Measurements from ENCODE around the gene RAB27A. TPM values are rescaled to one million over a fixed set of nuclear protein-coding genes. Genes with fewer than 3 reads are reported as not detected.

The RAB27A gene
- total and polyA plus RNA-seq, 2 experiments from 2014 or later: 3.2 to 5.8 TPM

DNA sequence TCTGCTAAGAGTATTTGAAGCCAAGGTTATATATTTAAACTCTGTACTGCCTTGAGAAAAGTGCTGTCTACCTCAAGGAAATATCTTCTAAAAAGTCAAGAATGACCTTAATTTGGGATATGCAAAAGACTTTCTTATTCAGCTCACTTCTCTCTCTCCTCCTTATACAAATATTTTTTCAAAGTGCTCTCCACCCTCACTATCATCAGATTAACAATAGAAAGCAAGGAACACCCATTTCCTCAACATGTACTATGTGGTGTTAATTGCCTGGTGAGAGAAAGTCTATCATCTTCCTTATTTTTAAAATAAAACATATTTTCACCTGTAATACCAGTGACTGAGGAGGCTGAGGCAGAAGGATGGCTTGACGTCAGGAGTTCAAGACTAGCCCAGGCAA is 48.4 kb downstream of the RAB27A start (continued):
- TF ChIP-seq CTCF (conservative IDR thresholded peaks at IDR 0.05; ENCODE audit: low read depth in 2 of 2) (no peak), POLR2AphosphoS5 (IDR thresholded peaks at IDR 0.05; ENCODE audit: low read depth) (no peak), JUNB (IDR thresholded peaks at IDR 0.05; ENCODE audit: unreplicated experiment) (no peak)
- TF ChIP-seq, protein P1, sequence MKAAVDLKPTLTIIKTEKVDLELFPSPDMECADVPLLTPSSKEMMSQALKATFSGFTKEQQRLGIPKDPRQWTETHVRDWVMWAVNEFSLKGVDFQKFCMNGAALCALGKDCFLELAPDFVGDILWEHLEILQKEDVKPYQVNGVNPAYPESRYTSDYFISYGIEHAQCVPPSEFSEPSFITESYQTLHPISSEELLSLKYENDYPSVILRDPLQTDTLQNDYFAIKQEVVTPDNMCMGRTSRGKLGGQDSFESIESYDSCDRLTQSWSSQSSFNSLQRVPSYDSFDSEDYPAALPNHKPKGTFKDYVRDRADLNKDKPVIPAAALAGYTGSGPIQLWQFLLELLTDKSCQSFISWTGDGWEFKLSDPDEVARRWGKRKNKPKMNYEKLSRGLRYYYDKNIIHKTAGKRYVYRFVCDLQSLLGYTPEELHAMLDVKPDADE (IDR thresholded peaks at IDR 0.05): no peak

DNA sequence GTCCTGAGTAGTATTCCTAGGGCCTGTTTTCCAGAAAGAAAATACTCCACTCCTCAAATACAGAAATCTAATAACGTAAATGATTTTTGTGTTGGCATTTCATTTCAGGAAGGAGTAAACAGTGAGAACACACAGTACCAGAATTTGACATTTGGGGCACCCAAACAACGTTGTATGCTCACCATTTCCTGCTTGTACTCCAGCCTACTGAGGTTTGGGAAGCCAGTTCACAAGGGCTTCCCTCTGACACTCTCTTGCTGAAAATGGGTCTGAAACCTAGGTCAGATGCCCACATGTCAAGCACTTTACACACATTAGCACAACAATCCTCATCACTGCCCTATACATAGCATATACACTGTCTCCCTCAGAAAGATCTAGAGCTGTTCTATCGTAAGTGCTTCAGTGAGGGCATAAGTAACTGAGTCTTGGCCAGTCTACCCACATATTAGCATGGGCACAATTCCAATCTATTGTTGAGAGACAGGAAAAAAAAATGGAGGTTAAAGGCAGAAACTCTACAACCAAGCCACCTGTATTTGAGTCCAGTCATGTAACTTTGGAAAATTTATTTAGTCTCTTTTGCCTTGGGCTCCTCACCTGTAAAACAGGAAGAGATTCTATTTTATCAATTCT is 49.4 kb downstream of the RAB27A start:
- no peaks in the 10 kb centered on the region for H3K27me3 ChIP-seq (ENCODE audit: insufficient read depth)
- ATAC-seq (no peak), DNase-seq (ENCODE audit: low spot score) (no peak)
- H3K9me2 ChIP-seq (ENCODE audit: insufficient read depth): no peaks in the 10 kb centered on the region
- no peak overlapping the region for H3K27ac ChIP-seq (ENCODE audit: low read depth)
- no peak overlapping the region for H3K4me2 ChIP-seq
- no peaks in the 10 kb centered on the region for H3K36me3 ChIP-seq (ENCODE audit: insufficient read depth)
- TF ChIP-seq POLR2AphosphoS5 (IDR thresholded peaks at IDR 0.05; ENCODE audit: low read depth): no peak
- no peaks in the 10 kb centered on the region for H3F3A ChIP-seq (replicated peaks; ENCODE audit: low read depth)
- H3K9me3 Mint-ChIP-seq: no peaks in the 10 kb centered on the region
- peaks cover 1% of the 10 kb centered on the region for H3K27me3 Mint-ChIP-seq (ENCODE audit: insufficient read depth, low read depth, poor library complexity)
- no peaks in the 10 kb centered on the region for H3K36me3 Mint-ChIP-seq (ENCODE audit: low read depth)
- no peaks in the 10 kb centered on the region for H3K79me2 ChIP-seq (replicated peaks; ENCODE audit: insufficient read depth)
- no peak overlapping the region for H3K27ac Mint-ChIP-seq
- no peak overlapping the region for H2AFZ ChIP-seq
- no peak overlapping the region for H3K4me3 ChIP-seq
- no peak overlapping the region for H3K4me3 Mint-ChIP-seq
- H3K4me1 Mint-ChIP-seq: no peaks in the 10 kb centered on the region; the same call in 2 of the 3 replicates
- H3K4me1 ChIP-seq (ENCODE audit: insufficient read depth): 0 out of 2 replicates have a peak, but pooled peaks cover 3% of the 10 kb centered on the region
- H4K20me1 ChIP-seq (replicated peaks; ENCODE audit: insufficient read depth): no peaks in the 10 kb centered on the region

DNA sequence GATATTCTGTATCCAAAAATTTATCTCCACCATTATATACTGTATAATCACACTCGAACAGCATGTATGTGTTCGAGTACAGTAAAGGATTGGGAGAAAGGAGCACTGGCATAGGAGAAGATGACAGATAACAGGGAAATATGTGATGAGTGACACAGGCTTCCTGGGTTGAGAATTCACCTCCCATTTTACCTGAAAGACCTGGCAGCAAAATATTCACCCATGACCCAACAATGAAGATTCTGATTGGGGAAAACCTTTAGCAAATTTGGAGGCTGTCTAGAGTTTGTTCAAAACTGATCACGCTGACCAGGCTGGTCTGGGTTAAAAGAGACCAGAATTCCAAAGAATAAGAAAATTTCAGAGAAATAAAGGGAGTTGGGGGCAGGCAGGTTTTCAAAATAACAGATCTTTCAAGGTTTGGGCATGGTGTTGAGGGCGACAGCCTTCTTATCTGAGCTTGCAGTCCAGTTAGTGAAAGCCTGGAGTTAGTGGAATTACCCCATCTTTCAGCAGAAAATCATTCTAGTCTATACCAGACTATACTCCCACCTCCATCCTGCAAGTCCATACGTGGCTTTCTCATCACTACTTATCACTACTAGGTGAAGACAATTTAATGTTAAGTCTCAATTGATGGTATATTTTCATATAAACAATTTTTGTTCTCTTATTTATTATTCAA is 50.0 kb downstream of the RAB27A start:
- Histone ChIP-seq H3K27me3 (ENCODE audit: insufficient read depth) (no peaks in the 10 kb centered on the region), H3K79me2 (replicated peaks; ENCODE audit: insufficient read depth) (no peaks in the 10 kb centered on the region), H3K27ac (ENCODE audit: low read depth) (no peak overlapping the region), H3K36me3 (ENCODE audit: insufficient read depth) (no peaks in the 10 kb centered on the region), H3K4me3 (no peak overlapping the region), H3K9me2 (ENCODE audit: insufficient read depth) (no peaks in the 10 kb centered on the region), H3K4me1 (ENCODE audit: insufficient read depth) (0 out of 2 replicates have a peak, but pooled peaks cover 3% of the 10 kb centered on the region), H3F3A (replicated peaks; ENCODE audit: low read depth) (no peaks in the 10 kb centered on the region), H4K20me1 (replicated peaks; ENCODE audit: insufficient read depth) (no peaks in the 10 kb centered on the region), H2AFZ (no peak overlapping the region), H3K4me2 (no peak overlapping the region)
- ATAC-seq: no peak
- no peak overlapping the region for H3K27ac Mint-ChIP-seq
- H3K9me3 Mint-ChIP-seq: no peaks in the 10 kb centered on the region
- TF ChIP-seq NANOG (IDR thresholded peaks at IDR 0.05; ENCODE audit: borderline replicate concordance): no peak
- no peak for TF ChIP-seq STAT1 (IDR thresholded peaks at IDR 0.05; ENCODE audit: unreplicated experiment)
- TF ChIP-seq EZH2phosphoT487 (IDR thresholded peaks at IDR 0.05; ENCODE audit: unreplicated experiment): no peak
- no peak for TF ChIP-seq JUNB (IDR thresholded peaks at IDR 0.05; ENCODE audit: unreplicated experiment)
- TF ChIP-seq, protein P2, sequence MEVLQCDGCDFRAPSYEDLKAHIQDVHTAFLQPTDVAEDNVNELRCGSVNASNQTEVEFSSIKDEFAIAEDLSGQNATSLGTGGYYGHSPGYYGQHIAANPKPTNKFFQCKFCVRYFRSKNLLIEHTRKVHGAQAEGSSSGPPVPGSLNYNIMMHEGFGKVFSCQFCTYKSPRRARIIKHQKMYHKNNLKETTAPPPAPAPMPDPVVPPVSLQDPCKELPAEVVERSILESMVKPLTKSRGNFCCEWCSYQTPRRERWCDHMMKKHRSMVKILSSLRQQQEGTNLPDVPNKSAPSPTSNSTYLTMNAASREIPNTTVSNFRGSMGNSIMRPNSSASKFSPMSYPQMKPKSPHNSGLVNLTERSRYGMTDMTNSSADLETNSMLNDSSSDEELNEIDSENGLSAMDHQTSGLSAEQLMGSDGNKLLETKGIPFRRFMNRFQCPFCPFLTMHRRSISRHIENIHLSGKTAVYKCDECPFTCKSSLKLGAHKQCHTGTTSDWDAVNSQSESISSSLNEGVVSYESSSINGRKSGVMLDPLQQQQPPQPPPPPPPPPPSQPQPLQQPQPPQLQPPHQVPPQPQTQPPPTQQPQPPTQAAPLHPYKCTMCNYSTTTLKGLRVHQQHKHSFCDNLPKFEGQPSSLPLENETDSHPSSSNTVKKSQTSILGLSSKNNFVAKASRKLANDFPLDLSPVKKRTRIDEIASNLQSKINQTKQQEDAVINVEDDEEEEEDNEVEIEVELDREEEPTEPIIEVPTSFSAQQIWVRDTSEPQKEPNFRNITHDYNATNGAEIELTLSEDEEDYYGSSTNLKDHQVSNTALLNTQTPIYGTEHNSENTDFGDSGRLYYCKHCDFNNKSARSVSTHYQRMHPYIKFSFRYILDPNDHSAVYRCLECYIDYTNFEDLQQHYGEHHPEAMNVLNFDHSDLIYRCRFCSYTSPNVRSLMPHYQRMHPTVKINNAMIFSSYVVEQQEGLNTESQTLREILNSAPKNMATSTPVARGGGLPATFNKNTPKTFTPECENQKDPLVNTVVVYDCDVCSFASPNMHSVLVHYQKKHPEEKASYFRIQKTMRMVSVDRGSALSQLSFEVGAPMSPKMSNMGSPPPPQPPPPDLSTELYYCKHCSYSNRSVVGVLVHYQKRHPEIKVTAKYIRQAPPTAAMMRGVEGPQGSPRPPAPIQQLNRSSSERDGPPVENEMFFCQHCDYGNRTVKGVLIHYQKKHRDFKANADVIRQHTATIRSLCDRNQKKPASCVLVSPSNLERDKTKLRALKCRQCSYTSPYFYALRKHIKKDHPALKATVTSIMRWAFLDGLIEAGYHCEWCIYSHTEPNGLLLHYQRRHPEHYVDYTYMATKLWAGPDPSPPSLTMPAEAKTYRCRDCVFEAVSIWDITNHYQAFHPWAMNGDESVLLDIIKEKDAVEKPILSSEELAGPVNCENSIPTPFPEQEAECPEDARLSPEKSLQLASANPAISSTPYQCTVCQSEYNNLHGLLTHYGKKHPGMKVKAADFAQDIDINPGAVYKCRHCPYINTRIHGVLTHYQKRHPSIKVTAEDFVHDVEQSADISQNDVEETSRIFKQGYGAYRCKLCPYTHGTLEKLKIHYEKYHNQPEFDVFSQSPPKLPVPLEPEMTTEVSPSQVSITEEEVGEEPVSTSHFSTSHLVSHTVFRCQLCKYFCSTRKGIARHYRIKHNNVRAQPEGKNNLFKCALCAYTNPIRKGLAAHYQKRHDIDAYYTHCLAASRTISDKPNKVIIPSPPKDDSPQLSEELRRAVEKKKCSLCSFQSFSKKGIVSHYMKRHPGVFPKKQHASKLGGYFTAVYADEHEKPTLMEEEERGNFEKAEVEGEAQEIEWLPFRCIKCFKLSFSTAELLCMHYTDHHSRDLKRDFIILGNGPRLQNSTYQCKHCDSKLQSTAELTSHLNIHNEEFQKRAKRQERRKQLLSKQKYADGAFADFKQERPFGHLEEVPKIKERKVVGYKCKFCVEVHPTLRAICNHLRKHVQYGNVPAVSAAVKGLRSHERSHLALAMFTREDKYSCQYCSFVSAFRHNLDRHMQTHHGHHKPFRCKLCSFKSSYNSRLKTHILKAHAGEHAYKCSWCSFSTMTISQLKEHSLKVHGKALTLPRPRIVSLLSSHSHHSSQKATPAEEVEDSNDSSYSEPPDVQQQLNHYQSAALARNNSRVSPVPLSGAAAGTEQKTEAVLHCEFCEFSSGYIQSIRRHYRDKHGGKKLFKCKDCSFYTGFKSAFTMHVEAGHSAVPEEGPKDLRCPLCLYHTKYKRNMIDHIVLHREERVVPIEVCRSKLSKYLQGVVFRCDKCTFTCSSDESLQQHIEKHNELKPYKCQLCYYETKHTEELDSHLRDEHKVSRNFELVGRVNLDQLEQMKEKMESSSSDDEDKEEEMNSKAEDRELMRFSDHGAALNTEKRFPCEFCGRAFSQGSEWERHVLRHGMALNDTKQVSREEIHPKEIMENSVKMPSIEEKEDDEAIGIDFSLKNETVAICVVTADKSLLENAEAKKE (CRISPR knock-in tag; IDR thresholded peaks at IDR 0.05): no peak
- no peak for TF ChIP-seq EZH2 (IDR thresholded peaks at IDR 0.05; ENCODE audit: low read depth, unreplicated experiment)
- no peak for TF ChIP-seq CREB1 (CRISPR knock-in tag; IDR thresholded peaks at IDR 0.05; ENCODE audit: low read depth)
- H3K4me3 Mint-ChIP-seq: no peak overlapping the region
- DNase-seq (ENCODE audit: low spot score): no peak
- peaks cover 1% of the 10 kb centered on the region for H3K27me3 Mint-ChIP-seq (ENCODE audit: insufficient read depth, low read depth, poor library complexity)
- no peaks in the 10 kb centered on the region for H3K36me3 Mint-ChIP-seq (ENCODE audit: low read depth)
- H3K4me1 Mint-ChIP-seq: no peaks in the 10 kb centered on the region; the same call in 2 of the 3 replicates
